ENCODE results near the gene APPL2.

DNA sequence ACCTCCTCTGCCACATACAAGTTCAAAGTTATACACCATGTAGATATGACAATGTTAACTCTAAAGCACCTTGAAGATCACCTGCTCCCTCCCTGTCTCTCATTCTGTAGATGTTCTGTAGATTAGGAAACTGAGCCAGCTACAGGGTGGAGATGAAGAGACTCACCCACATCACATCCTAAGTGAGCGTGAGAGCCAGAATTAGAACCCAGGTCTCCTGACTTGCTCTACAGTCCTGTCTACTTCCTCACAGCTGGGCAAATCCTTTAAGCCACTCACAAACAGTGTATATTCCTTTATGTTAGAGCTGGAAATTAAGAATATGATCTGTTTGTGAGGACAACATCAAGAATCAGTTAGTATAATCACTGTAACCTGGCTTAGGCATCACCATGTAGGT lies 1.8 kb downstream of the APPL2 start:
- TF ChIP-seq, protein P1, sequence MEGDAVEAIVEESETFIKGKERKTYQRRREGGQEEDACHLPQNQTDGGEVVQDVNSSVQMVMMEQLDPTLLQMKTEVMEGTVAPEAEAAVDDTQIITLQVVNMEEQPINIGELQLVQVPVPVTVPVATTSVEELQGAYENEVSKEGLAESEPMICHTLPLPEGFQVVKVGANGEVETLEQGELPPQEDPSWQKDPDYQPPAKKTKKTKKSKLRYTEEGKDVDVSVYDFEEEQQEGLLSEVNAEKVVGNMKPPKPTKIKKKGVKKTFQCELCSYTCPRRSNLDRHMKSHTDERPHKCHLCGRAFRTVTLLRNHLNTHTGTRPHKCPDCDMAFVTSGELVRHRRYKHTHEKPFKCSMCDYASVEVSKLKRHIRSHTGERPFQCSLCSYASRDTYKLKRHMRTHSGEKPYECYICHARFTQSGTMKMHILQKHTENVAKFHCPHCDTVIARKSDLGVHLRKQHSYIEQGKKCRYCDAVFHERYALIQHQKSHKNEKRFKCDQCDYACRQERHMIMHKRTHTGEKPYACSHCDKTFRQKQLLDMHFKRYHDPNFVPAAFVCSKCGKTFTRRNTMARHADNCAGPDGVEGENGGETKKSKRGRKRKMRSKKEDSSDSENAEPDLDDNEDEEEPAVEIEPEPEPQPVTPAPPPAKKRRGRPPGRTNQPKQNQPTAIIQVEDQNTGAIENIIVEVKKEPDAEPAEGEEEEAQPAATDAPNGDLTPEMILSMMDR (conservative IDR thresholded peaks at IDR 0.05; ENCODE audit: low read depth, low read length) = no peak
- no peak for TF ChIP-seq EZH2phosphoT487 (IDR thresholded peaks at IDR 0.05; ENCODE audit: borderline replicate concordance, low read length)
- no peak for TF ChIP-seq EZH2 (IDR thresholded peaks at IDR 0.05; ENCODE audit: low read length, unreplicated experiment)
